Adipose tissue (tissue), 3 donors: ENCODE measurements around the gene REG4. TPM values are rescaled to one million over a fixed set of nuclear protein-coding genes. Genes with fewer than 3 reads are reported as not detected.

Experiments used
- H3K27ac ChIP-seq: one replicate; pipeline ENCODE4 v1.5.1; 2013; ENCODE audit warnings: low read depth, low read length
- WGBS, 3 donors: extraction: QIAGEN DNeasy Blood & Tissue Kit; methylation state at CpG; one replicate each; pipeline ENCODE4 v1.1.7; 2013; 5-methylcytosine and 5-hydroxymethylcytosine counted together
- polyA plus RNA-seq, 3 donors: library from polyadenylated mRNA; stranded (reverse); fragments of 200-250 nt; gene quantifications; one replicate each; pipeline ENCODE4 v1.2.3, GENCODE V29; 2013
- donor health status: healthy with polysubstance abuse.
- donor health status: Bipolar disorder and iron deficiency.
- donor health status: healthy.

The REG4 gene
- polyA plus RNA-seq, 3 donors, result 0.12 to 16.7 TPM; not detected in 1

DNA sequence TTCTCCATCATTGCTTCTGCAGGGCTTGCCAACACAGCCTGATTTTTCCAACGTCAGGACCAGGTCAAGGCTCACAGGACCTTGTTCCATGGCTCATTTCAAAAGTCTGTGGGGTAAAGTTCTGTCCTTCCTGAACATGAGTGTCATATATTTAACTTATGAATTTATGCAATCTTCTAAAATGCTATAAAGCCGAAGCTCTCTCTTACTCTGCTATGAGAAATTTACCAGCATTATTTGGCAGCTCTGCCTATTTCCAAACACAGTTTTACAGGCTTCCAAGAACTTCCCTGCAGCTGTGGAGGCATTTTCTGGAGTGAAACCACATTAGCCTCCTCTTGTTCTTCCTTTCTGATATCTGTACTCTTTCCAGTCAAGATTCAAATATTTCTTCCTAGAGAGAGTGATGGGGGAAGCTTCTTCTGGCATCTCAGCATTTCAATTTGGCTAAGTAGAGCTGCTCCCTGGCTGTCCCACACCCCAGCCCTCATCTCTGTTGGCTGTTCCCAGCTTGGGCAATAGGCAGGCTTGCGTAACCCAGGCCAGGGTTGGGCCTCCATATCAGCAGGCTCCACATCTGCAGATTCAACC is 27.0 kb downstream of the REG4 start:
- WGBS, 3 donors, result 33 to 55% (median 49%) methylated on average over 3 of the region's 3 CpGs
- H3K27ac ChIP-seq, result no peak overlapping the region

DNA sequence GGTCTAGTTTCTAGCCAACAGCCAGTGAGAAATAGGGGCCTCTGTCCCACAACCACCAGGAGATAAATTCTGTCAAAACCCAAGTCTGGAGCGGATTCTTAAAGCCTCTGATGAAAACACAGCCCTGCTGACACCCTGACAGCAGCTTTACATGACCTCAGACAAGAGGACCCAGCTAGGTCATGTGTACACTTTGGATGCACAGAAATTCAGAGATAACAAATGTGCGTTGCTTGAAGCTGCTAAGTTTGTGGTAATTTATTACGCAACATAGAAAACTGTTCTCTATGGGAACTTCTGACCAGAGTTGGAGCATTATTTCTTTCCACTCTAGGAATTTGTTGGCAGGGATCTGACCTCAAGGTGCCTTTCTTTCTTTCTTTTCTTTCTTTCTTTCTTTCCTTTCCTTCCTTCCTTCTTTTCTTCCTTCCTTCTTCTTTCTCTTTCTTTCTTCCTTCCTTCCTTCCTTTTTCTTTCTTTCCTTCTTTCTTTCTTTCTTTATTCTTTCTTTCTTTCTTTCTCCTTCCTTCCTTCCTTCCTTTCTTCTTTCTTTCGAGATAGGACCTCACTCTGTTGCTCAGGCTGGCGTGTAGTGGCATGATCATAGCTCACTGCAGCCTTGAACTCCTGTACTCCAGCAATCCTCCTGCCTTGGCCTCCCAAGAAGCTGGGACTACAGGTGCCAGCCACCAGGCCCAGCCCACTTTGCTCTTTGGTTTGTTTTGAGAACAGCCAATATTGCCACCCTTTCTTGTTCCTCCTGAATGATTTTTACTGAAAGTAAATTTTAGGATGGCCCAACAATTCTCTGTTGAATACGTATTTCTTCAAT is 27.7 kb downstream of the REG4 start:
- no peak overlapping the region for H3K27ac ChIP-seq
- 42 to 80% (median 48%) methylated on average over 6 of the region's 6 CpGs for WGBS, 3 donors

DNA sequence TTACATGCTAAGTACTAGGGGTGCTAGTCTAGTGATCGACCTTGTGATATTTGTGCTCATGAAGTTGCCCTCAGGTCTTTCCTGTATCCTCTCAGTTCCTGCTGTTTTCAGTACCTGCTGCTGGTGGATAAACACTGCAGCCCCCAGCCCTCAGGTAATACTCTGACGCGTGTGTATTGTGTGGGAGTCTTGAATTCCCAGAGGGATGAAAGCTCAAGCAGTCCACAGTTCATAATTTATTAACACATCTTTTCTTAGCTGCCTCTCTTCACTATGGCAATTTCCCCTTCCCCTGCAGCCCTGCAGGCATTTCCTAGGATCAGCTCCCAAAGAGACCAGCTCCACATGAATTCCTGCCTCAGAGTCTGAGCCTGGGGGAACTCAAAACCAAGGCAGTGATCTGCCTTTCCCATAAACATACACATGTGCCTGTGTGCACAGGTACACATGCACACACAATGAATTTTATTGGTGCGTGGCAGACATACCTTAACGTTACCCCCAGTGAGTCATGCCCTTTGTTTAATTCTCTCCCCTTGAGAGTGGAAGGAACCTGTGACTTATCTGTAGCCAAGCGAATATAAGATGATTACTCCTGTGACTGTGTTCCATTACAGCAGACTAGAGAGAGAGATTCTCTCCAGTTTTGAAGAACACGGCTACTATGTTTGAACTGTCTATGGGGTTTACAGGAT is 28.5 kb downstream of the REG4 start:
- no peak overlapping the region for H3K27ac ChIP-seq
- 63 to 78% (median 68%) methylated on average over 7 of the region's 7 CpGs for WGBS, 3 donors

DNA sequence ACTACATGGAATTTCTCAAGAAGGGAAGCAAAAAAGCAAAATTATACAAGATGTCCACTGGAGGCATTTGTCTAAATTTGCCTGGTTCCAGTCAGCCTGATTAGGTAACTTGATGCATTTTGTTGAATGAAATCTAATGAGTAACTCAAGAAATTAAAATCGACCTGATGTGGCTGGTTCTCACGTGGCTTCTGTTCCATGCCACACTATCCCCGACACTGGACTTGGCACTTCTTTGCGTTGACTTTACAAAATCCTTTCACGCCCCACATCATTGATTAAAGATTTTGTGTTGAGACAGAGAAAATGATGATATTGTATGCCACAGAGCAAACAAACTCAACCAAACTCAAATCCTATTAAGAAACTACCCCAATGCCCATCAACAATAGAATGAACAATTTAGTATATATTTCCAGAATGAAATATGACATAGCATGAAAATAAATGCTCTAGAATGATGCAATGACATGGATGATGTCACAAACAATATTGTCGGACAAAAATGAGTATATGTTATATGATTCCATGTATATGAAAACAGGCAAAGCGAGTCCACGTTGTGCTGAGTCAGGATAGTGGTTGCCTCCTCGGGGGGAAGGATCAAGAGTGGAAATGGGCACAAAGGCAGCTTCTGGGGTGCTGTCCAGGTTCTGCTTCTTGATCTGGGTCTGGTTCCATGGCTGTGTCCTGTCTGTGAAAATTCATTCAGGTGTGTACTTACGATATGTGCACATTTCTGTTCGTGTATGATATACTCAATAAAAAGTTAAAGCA is 29.6 kb downstream of the REG4 start:
- no peak overlapping the region for H3K27ac ChIP-seq
- WGBS, 3 donors, result 82 to 96% (median 84%) methylated on average over 11 of the region's 11 CpGs

DNA sequence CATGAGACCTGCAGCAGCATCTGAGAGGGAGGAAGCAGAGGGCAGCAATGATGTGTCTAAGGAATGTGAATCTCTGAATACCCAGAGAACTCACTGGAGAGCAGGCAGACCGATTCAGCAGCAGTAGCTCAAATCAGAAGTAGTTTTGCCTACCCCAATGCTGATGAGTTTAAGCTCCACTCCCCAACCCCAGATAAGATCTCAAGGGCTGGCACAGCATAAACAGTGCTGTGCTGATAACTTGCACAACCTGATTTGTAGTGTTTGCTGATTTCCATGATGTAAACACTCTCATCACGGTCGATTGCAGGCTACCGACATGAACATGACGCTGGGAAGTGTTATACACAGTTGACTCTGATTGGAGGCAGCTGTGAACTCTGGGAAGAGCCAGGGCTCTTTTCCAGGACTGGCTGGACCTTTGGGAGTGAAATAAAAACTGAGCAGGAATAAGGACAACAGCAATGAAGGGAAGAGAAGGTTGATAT is 31.3 kb downstream of the REG4 start:
- WGBS, 3 donors, result 10 to 24% (median 20%) methylated on average over 5 of the region's 5 CpGs
- no peak overlapping the region for H3K27ac ChIP-seq

DNA sequence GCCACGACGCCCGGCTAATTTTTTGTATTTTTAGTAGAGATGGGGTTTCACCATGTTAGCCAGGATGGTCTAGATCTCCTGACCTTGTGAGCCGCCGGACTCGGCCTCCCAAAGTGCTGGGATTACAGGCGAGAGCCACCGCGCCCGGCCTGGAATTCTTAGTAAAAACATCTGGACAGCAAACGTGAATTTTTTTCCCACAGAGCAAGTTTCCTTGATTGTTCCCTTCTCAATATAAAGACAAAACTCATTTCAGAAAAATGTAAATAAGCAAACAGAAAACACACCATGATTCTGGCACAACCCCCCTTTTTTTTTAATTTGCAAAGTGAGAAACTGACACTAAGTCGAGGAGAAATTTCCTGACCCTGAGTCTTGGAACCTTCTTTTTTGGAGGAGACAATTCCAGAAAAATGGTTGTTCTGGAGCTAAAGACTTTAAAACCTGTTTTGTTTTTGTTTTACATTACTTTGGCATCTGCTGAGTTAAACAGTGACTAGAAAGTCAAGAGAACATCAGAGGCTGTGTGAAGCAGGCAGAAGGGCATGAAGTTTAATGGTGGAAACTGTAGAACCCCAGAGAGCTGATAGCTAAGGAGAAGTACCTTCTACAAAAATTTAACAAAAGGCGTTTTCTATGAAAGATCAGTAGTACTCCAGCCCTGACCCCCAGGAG is 32.2 kb downstream of the REG4 start:
- H3K27ac ChIP-seq, result no peak overlapping the region
- WGBS, 3 donors, result 86 to 91% (median 89%) methylated on average over 13 of the region's 13 CpGs

DNA sequence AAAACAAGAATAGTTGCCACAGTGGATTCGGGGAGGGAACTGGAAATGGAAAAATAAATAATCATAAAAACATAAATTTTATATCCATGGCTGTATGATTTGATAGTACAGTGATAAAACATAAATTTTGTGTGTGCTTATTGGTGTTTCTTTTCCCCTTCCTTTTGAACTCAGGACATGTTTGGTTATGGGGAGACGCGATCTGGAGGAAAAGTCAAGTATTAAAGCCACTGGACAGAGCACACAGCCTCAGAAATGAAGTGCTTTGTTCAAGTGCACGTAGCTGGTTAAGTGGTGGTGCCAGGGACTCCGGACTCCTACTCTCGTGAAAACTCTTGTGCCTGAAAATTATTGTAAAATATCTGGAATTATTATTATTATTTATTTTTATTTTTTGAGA is 32.9 kb downstream of the REG4 start:
- H3K27ac ChIP-seq, result no peak overlapping the region
- WGBS, 3 donors, result 92 to 98% (median 93%) methylated on average over 6 of the region's 6 CpGs

DNA sequence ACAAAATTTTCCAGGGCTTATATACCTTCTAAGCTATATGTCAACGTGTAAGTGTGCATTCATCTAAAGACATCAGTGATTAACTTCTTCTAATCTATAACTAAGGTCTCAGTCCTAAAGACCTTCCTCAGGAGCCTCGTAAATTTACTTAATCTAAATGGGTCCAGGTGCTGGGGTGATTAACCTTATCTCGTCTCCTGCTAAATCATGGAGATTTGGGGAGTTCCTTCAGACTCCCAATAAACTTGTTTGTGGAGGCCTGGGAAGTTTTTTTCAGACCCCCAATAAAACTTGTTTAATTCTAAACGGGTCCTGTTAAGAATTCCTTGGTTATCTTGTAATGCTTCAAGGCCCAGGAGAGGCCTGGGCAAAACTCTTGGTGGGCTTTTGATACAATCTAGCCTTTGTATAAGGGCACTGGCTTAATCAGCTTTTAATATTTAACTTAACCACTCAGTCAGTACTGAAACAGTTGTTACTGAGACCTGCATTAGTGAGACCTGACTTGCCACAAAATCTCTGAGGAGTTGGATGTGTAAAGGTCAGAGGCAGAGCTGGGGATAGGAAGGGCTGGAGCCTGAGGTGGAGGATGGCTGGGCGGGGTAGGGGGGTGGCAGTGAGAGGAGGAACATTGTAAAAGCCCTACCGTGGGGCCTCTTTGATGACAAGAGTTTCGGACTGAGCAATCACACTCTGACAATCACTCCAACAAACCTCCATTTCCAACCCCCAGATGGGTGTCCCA is 36.3 kb downstream of the REG4 start:
- no peak overlapping the region for H3K27ac ChIP-seq
- WGBS, 3 donors, result 46 to 83% (median 75%) methylated on average over 7 of the region's 7 CpGs

DNA sequence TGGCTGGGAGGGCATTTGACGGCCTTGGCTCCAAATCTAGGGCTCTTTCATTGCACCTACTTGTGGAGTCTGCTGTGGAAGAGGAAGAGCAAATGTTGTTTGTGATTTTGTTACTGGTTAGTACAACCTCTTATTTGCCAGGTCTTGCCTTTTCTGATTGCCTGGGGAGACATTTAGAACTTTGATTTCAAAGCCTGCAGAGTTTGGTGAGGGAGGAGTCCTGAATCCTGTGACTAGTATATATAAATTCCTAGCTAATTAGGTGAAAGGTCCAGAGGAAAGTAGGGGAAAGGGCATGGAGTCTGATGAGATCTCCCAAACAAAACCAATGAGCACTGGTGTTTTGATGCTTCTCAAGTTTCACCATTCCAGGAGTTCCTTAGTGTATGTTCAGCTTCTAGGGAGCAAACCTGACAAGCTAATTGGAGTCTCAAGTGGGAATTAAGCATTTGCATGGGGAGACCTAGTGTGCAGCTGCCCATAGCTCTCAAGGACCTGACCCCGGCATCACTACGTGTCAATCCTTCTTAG is 37.5 kb downstream of the REG4 start:
- no peak overlapping the region for H3K27ac ChIP-seq
- 63 to 86% (median 74%) methylated on average over 3 of the region's 3 CpGs for WGBS, 3 donors

DNA sequence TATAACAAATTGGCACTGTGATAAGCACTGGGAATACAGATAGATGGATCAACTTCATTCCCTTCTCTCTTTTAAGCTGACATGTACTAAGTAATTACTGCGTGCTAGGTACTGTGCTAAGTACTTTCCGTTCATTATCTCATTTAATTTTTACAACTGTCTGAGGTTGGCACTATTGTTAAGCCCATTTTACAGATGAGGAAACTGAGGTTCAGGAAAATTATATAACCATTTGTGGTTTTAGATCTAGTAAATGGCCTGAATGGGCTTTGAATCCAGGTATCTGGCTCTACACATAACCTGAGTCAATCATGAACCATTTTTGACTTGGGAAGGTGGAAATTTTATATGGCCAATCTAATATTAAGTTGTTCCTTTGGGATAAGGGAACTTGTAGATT is 39.0 kb downstream of the REG4 start:
- no peak overlapping the region for H3K27ac ChIP-seq

DNA sequence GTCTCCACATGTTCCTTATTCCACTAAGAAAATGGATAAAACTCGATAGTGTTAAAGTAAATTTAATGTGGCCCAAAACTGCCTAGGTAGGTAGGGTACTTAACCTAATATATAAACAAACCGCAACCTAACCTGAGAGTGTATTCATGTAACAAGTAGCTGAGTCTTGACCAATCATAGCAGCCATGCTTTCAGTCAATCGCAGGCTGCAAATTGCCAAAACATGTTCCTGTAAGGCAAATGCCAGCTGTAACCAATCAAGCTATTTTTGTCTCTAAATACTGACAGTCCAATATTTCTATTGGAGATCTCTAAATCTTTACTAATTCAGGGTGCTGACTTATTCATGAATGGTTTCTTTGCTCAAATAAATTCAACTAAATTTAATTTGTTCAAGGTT is 39.5 kb downstream of the REG4 start:
- 81 to 82% (median 81%) methylated on average over 3 of the region's 3 CpGs for WGBS, 3 donors
- H3K27ac ChIP-seq, result no peak overlapping the region

More for the DNA sequence above, 39.0 kb downstream of the REG4 start:
- WGBS, 3 donors, result 95 to 98% (median 95%) methylated on average over 2 of the region's 2 CpGs

DNA sequence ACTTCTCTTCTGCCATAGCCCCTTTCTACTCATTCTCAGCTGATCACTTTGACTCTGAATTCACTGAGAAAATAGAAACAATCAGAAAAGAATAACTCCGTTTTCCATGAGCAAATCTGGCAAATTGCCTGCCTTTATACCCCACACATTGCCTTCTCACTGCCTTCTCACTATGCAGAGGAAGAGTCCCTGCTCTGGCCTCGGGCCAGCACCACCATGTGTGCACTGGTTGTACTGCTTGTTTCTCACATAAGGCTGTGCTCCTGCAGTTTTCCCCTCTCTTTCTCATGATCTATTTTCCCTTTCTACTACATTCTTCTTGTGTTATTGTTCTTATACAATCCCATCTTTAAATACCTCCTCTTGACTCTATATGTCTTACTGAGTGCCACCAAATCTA is 40.2 kb downstream of the REG4 start:
- no peak overlapping the region for H3K27ac ChIP-seq
- WGBS, 3 donors, result 25 to 42% (median 42%) methylated on average over 2 of the region's 2 CpGs

DNA sequence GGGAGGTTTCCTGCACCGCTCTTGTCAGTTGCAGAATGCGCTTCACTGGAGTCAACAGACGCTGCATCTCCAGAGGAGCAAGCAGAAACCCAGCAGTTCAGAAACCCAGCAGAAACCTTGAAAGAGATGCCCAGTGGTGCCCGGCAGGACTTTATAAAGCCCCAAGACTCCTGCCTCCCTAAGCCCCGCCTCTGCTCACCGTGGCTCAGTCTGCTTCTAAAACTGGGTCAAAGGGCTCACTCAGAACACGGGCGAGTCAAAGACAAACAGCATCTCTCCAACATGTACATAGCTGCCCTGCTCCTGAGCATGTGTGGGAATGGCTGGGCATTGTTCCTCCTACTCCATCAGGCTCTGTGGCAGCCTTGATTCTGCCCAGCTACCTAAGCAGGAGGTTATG is 42.5 kb downstream of the REG4 start, which contains the start of gene HMGCS2:
HMGCS2 (minus strand) TSS at position 128 of the 400 bp plus-strand sequence; CDS start at position 67, 61 bp downstream.
- WGBS, 3 donors, result 50 to 74% (median 72%) methylated on average over 8 of the region's 8 CpGs
- H3K27ac ChIP-seq, result no peak within 1 kb of the TSS

DNA sequence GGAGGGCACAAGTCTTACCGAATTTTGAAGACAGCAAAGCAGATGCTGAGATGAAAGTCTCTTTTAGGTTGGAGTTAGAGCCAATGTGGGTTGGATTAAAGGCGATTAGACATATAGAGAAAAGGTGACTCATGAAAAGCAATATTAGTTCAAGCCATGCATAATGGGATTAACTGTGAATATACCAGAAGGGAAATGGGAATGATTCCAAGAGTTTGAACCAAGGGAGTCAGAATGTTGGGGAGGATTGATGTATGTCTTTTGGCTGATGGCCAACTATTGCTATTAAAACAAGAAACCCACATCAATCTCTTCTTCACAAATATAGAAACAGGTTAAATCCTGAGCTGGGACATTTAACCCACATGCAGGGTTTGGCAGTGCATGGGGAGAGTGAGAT is 43.8 kb downstream of the REG4 start:
- WGBS, 3 donors, result 57 to 67% (median 63%) methylated on average over 2 of the region's 2 CpGs
- H3K27ac ChIP-seq, result no peak overlapping the region

DNA sequence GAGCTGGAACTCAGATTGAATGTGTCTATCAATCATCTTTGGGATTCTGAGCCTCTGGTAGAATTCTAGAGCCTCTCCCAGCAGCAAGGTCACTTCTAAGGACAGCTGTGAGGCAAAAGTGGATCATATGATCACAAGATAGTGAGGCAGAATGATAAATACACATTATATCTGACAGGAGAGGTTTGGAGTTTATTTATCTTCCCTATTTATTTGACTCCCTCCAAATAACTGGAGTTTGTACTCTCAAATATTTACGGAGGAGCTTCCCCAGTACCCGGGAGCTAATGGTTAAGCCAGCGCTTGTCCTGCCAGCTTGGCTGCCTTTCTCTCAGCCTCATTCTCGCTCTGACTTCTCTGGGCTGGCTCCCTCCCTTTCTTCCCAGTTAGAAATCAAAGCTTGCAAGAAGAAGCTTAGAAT is 44.9 kb downstream of the REG4 start:
- 12 to 58% (median 49%) methylated on average over 4 of the region's 4 CpGs for WGBS, 3 donors
- no peak overlapping the region for H3K27ac ChIP-seq

DNA sequence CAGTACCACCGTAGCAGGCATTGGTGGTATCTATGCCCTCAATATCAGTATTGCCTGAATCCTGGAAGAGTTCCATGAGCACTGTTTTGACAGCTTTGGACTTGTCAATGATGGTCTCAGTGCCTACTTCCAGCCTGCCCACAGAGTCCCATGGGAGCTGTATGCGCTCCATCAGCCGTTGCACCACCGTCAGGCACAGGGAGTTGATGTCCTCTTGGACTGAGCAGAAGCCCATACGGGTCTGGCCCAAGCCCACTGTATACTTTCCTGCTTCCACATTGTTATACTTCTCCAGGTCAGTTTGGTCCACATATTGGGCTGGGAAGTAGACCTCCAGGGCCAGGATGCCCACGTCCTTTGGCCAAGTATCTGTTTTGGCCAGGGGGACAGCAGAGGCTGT is 47.0 kb downstream of the REG4 start:
- WGBS, 3 donors, result 88 to 91% (median 89%) methylated on average over 6 of the region's 6 CpGs
- H3K27ac ChIP-seq, result no peak overlapping the region

DNA sequence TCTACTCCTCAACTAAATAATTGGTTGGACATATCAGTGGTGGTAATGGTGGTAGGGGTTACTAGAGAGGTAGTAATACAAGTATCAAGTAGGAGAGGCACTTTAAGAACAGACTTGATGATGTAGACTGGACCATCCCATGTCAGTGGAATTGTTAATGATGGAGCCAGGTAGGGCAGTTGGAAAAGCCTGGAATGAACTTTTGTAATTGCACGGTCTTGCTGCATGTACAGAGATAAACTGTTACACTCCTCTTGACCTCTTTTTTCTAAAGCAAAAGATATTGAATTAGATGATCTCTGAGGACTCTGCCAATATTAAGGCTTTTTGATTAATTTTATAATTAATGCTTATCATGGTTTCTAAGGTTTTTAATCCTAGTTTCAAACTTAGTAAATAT is 48.3 kb downstream of the REG4 start:
- 80 to 86% (median 85%) methylated on average over 1 of the region's 1 CpG for WGBS, 3 donors
- H3K27ac ChIP-seq, result no peak overlapping the region
